GM13977 (cell line): ENCODE data around the gene TLN1.

Experiments used
- DNase-seq: peaks from one replicate; pipeline ENCODE4 v3.0.0; 2012; ENCODE audit warnings: low spot score
- in situ Hi-C: fragments of 300-500 bp; cut with MboI; formaldehyde crosslinking; loops from one replicate; pipeline ENCODE4 v1.12.0; 2022; ENCODE audit warnings: low sequenced_read_pairs, low pct_unique_long_range_greater_than_20kb, mixed read lengths, inconsistent platforms; ENCODE audit not compliant: unreplicated experiment
- TF ChIP-seq, protein P1 (sequence below): IDR thresholded peaks from 2 replicates; pipeline ENCODE4 v1.5.1; 2012; ENCODE audit warnings: mild to moderate bottlenecking, control low read depth; ENCODE audit not compliant: insufficient read depth; ENCODE audit errors: extremely low read depth, missing control alignments

Gene TLN1

DNA sequence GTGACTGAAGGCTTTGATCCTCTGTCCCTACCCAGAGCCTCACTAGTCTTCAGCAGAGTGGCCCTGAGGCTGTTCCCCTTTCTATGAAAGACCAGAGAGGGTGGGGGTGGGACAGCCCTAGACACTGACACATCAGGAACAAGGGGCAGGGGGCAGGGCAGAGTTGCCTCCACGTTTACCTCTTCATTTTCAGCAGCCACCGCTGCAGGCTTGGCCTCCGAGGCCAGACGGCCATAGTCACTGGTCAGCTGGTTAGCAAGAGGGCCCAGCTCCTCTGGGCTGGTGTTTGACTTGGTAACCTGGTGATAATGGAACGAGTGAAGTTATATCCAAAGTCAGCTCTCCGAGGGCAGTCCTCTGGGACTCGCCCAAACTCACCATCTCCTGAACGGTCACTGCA lies 26.6 kb downstream of the TLN1 start:
- DNase-seq: no peak
- in situ Hi-C loops: no loop called here
- TF ChIP-seq, protein P1, sequence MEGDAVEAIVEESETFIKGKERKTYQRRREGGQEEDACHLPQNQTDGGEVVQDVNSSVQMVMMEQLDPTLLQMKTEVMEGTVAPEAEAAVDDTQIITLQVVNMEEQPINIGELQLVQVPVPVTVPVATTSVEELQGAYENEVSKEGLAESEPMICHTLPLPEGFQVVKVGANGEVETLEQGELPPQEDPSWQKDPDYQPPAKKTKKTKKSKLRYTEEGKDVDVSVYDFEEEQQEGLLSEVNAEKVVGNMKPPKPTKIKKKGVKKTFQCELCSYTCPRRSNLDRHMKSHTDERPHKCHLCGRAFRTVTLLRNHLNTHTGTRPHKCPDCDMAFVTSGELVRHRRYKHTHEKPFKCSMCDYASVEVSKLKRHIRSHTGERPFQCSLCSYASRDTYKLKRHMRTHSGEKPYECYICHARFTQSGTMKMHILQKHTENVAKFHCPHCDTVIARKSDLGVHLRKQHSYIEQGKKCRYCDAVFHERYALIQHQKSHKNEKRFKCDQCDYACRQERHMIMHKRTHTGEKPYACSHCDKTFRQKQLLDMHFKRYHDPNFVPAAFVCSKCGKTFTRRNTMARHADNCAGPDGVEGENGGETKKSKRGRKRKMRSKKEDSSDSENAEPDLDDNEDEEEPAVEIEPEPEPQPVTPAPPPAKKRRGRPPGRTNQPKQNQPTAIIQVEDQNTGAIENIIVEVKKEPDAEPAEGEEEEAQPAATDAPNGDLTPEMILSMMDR: no peak

- TF ChIP-seq, protein P1: no peak
- in situ Hi-C loops: no loop called here
- no peak for DNase-seq
These were observed 27.9 kb downstream of the TLN1 start for GRCh38 chr9:35703906-35704672.

- in situ Hi-C loops: no loop called here
- TF ChIP-seq, protein P1: no peak
- no peak for DNase-seq
These were observed 29.3 kb downstream of the TLN1 start for GRCh38 chr9:35702696-35703095.

- TF ChIP-seq, protein P1: no peak
- in situ Hi-C loops: no loop called here
These were observed 31.1 kb downstream of the TLN1 start for GRCh38 chr9:35700942-35701341.

DNA sequence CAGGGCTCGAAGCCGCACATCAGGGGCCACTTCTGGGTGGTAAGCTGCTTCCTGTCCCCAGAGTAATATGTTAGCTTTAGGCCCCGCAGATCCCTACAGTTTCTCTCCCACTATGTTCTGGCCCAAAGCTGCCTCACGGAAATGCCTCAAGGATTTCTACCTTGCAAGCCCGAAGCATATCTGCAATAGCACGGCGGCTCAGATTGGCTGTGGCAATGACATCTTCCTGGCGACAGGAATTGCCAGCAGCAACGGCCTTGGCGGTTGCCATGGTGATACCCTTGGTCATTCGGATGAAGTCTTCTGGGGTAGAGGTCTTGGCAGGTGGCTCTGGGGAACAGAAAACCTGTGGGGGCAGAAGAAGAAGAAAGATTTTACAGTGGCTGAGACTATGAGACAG lies 32.0 kb downstream of the TLN1 start:
- in situ Hi-C loops: no loop called here
- TF ChIP-seq, protein P1: no peak
- no peak for DNase-seq

More at GRCh38 chr9:35700942-35701341, 31.1 kb downstream of the TLN1 start:
- DNase-seq: no peak

GRCh38 chr9:35698231-35698630 lies 33.8 kb downstream of the TLN1 start:
- TF ChIP-seq, protein P1: no peak
- in situ Hi-C loops: no loop called here

More at GRCh38 chr9:35698231-35698630, 33.8 kb downstream of the TLN1 start:
- no peak for DNase-seq
